A673 (cell line): Measurements from ENCODE around the gene MARCHF2.

Source experiments
- CTCF ChIP-seq: fragments of 300-800, 200-600 bp; sonication (generic); conservative IDR thresholded peaks from 2 replicates; pipeline ENCODE4 v1.5.1; 2017; ENCODE audit warnings: low read depth, mild to moderate bottlenecking, antibody characterized with exemption, low read length, moderate library complexity, mixed read lengths
- EZH2 ChIP-seq: fragments of 200-600 bp; sonication (generic); IDR thresholded peaks from 2 replicates; pipeline ENCODE4 v1.6.1; 2017; ENCODE audit warnings: borderline replicate concordance, low read depth, mild to moderate bottlenecking, mixed read lengths, antibody characterized with exemption, low read length; ENCODE audit not compliant: poor library complexity, severe bottlenecking

DNA sequence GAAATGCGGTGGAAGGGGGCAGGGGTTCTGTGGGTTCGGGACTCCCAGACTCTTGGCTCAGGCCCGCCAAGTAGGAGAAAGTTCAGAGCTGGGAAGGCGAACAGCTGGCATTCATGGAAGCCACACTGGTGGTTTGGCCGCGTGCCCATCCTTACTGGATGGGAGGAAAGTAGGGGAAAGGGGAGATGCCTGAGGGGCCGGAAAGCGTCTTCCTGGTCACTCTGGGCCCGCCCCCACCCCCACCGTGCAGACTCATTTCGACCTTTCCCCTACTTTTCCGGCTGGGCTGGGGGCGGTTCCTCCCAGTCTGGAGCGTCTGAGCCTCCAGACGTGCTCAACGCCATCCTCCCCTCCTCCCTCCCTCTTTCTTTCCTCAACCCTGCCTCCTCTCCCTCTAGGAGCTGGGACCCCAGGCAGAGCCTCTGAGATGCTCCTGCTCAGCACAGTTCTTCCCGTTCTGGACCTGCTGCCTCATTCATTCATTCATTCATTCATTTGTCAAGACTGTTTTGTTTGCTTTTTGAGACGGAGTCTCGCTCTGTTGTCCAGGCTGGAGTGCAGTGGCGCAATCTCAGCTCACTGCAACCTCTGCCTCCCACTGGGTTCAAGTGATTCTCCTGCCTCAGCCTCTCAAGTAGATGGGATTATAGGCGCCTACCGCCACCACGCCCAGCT is 45.6 kb upstream of the MARCHF2 start:
- no peak for TF ChIP-seq CTCF
- TF ChIP-seq EZH2, result no peak
